CD14-positive monocyte (primary cell): ENCODE measurements around the gene GATA5. TPM values are rescaled to one million over a fixed set of nuclear protein-coding genes. Genes with fewer than 3 reads are reported as not detected.

Source experiments
- DNase-seq, 3 donors: peaks; one replicate each; pipeline ENCODE4 v3.0.0-alpha.2; 2011 to 2022
- H2AFZ ChIP-seq: 2 replicates; pipeline ENCODE4 v1.6.0; 2012; ENCODE audit warnings: mild to moderate bottlenecking, low read depth, low read length, inconsistent platforms; ENCODE audit not compliant: insufficient read depth, poor library complexity, severe bottlenecking
- H3K27ac ChIP-seq, 2 donors: 1 replicate in 1 of 2; 2 replicates in 1 of 2; pipeline ENCODE4 v1.5.1; 2012 to 2013; ENCODE audit warnings: low read length in 2 of 2, control low read depth in 1 of 2, inconsistent platforms in 1 of 2, low read depth in 1 of 2, mild to moderate bottlenecking in 1 of 2
- H3K27me3 ChIP-seq, 2 donors: one replicate each; pipeline versions ENCODE4 v1.6.0 to v1.6.1; 2011 to 2013; ENCODE audit warnings: low read length in 2 of 2; ENCODE audit not compliant: control insufficient read depth in 2 of 2, insufficient read depth in 2 of 2
- H3K36me3 ChIP-seq, 2 donors: replicated peaks in 1 of 2; 1 replicate in 1 of 2; 2 replicates in 1 of 2; pipeline versions ENCODE4 v1.5.1 to v1.6.1; 2012 to 2013; ENCODE audit warnings: low read length in 2 of 2, control low read depth in 1 of 2, inconsistent platforms in 1 of 2, mild to moderate bottlenecking in 1 of 2; ENCODE audit not compliant: insufficient read depth in 2 of 2, control insufficient read depth in 1 of 2
- H3K4me1 ChIP-seq, 2 donors: 1 replicate in 1 of 2; 2 replicates in 1 of 2; pipeline versions ENCODE4 v1.5.1 to v1.6.1; 2012 to 2013; ENCODE audit warnings: low read length in 2 of 2, control low read depth in 1 of 2, inconsistent platforms in 1 of 2, mild to moderate bottlenecking in 1 of 2, moderate library complexity in 1 of 2; ENCODE audit not compliant: insufficient read depth in 2 of 2, control insufficient read depth in 1 of 2
- H3K4me2 ChIP-seq: replicated peaks from 2 replicates; pipeline ENCODE3; 2012; ENCODE audit warnings: low read length, moderate library complexity, mild to moderate bottlenecking; ENCODE audit not compliant: poor library complexity, severe bottlenecking; ENCODE audit errors: extremely low read depth
- H3K4me3 ChIP-seq, 3 experiments: fragments of 200-600 bp in 1 of 3; sonication (generic) in 1 of 3; replicated peaks in 1 of 3; 1 replicate in 2 of 3; 2 replicates in 1 of 3; pipeline ENCODE4 v1.5.1; 2011 to 2013; ENCODE audit warnings: low read length in 3 of 3, mild to moderate bottlenecking in 3 of 3, control low read depth in 2 of 3, low read depth in 2 of 3, inconsistent platforms in 1 of 3, moderate library complexity in 1 of 3
- H3K79me2 ChIP-seq: 2 replicates; pipeline ENCODE4 v1.6.0; 2012; ENCODE audit warnings: mild to moderate bottlenecking, control low read depth, inconsistent platforms, low read length, moderate library complexity; ENCODE audit not compliant: insufficient read depth
- H3K9ac ChIP-seq: 2 replicates; pipeline ENCODE4 v1.6.0; 2017; ENCODE audit warnings: low read length, mild to moderate bottlenecking; ENCODE audit not compliant: insufficient read depth, poor library complexity, severe bottlenecking
- H3K9me3 ChIP-seq, 2 donors: replicated peaks in 1 of 2; 1 replicate in 1 of 2; 2 replicates in 1 of 2; pipeline versions ENCODE4 v1.5.1 to v1.6.1; 2012 to 2013; ENCODE audit warnings: low read length in 2 of 2, control low read depth in 1 of 2; ENCODE audit not compliant: control insufficient read depth in 1 of 2, insufficient read depth in 1 of 2
- H4K20me1 ChIP-seq: 2 replicates; pipeline ENCODE4 v1.6.0; 2012; ENCODE audit warnings: mild to moderate bottlenecking, low read length, control low read depth, moderate library complexity; ENCODE audit not compliant: insufficient read depth
- H3K27ac Mint-ChIP-seq, 7 donors: one replicate each; pipeline ENCODE4 v1.8.0; 2020; ENCODE audit warnings: mild to moderate bottlenecking in 7 of 7, mixed read lengths in 7 of 7, moderate library complexity in 6 of 7, inconsistent platforms in 2 of 7
- H3K27me3 Mint-ChIP-seq, 3 donors: one replicate each; pipeline ENCODE4 v1.8.0; 2021 to 2022; ENCODE audit warnings: low read depth in 3 of 3, mild to moderate bottlenecking in 3 of 3, mixed read lengths in 3 of 3, moderate library complexity in 3 of 3, inconsistent platforms in 1 of 3
- H3K36me3 Mint-ChIP-seq, 2 donors: one replicate each; pipeline ENCODE4 v1.8.0; 2020; ENCODE audit warnings: mixed read lengths in 2 of 2, inconsistent platforms in 1 of 2, mild to moderate bottlenecking in 1 of 2
- H3K4me1 Mint-ChIP-seq: one replicate; pipeline ENCODE4 v1.8.0; 2020; ENCODE audit warnings: mild to moderate bottlenecking, mixed read lengths
- H3K4me3 Mint-ChIP-seq, 2 donors: one replicate each; pipeline ENCODE4 v1.8.0; 2020; ENCODE audit warnings: mild to moderate bottlenecking in 2 of 2, mixed read lengths in 2 of 2, moderate library complexity in 1 of 2
- H3K9me3 Mint-ChIP-seq, 7 donors: one replicate each; pipeline ENCODE4 v1.8.0; 2020 to 2022; ENCODE audit warnings: mixed read lengths in 7 of 7, mild to moderate bottlenecking in 6 of 7, moderate library complexity in 6 of 7, inconsistent platforms in 2 of 7
- CTCF ChIP-seq: fragments of 200-600 bp; IDR thresholded peaks from one replicate; pipeline ENCODE4 v1.8.0; 2022; ENCODE audit warnings: antibody characterized with exemption, mild to moderate bottlenecking
- WGBS: methylation state at CpG from one replicate; pipeline ENCODE4 v1.1.5; 2013; ENCODE audit warnings: missing lambda C conversion rate; ENCODE audit not compliant: insufficient coverage; 5-methylcytosine and 5-hydroxymethylcytosine counted together
- intact Hi-C, 2 donors: fragments of 100-400 bp; cut with micrococcal nuclease; formaldehyde crosslinking; loops; one replicate each; pipeline versions ENCODE4 v1.15.0 to v1.15.1; 2023
- polyA plus RNA-seq, 3 donors: library from polyadenylated mRNA; depleted of rRNA in 1 of 3; unstranded in 2 of 3; stranded (reverse) in 1 of 3; fragments of 300-500 nt in 2 of 3; fragments of >200 nt in 1 of 3; fragmentation: Illumina TruSeq in 2 of 3; gene quantifications; 1 replicate in 2 of 3; 2 replicates in 1 of 3; pipeline ENCODE4 v1.2.3, GENCODE V29; 2012 to 2021

The GATA5 gene
- polyA plus RNA-seq, 3 donors, result not detected

GRCh38 chr20:62452475-62453095 lies 23.2 kb downstream of the GATA5 start:
- H3K4me2 ChIP-seq, result no peak overlapping the region
- no peaks in the 10 kb centered on the region for H3K4me1 ChIP-seq
- no peaks in the 10 kb centered on the region for H3K27me3 ChIP-seq
- Mint-ChIP-seq H3K4me1 (no peaks in the 10 kb centered on the region), H3K36me3 (no peaks in the 10 kb centered on the region), H3K9me3 (peaks cover 0 to 2% (median 0%) of the 10 kb centered on the region in 7 donors), H3K4me3 (no peak overlapping the region), H3K27me3 (peaks cover under 1 to 18% (median 6%) of the 10 kb centered on the region in 3 donors), H3K27ac (no peak overlapping the region)
- TF ChIP-seq CTCF, result no peak
- H3K27ac ChIP-seq, result no peak overlapping the region
- H3K9ac ChIP-seq, result no peak overlapping the region
- no peaks in the 10 kb centered on the region for H3K79me2 ChIP-seq
- no peak for DNase-seq
- 86% methylated on average over 15 of the region's 18 CpGs for WGBS
- H3K36me3 ChIP-seq, result no peaks in the 10 kb centered on the region
- no peaks in the 10 kb centered on the region for H3K9me3 ChIP-seq
- no peak overlapping the region for H3K4me3 ChIP-seq
- no peaks in the 10 kb centered on the region for H4K20me1 ChIP-seq
- H2AFZ ChIP-seq, result no peak overlapping the region
- intact Hi-C loops, result no loop called here

GRCh38 chr20:62451970-62452369 lies 23.8 kb downstream of the GATA5 start:
- Histone ChIP-seq H3K4me3 (no peak overlapping the region), H4K20me1 (no peaks in the 10 kb centered on the region), H3K4me1 (no peaks in the 10 kb centered on the region), H3K9ac (no peak overlapping the region), H3K36me3 (no peaks in the 10 kb centered on the region), H3K27ac (no peak overlapping the region), H3K4me2 (no peak overlapping the region), H3K27me3 (no peaks in the 10 kb centered on the region), H2AFZ (no peak overlapping the region), H3K79me2 (no peaks in the 10 kb centered on the region), H3K9me3 (no peaks in the 10 kb centered on the region)
- Mint-ChIP-seq H3K9me3 (peaks cover 0 to 2% (median 0%) of the 10 kb centered on the region in 7 donors), H3K27ac (no peak overlapping the region), H3K27me3 (peaks cover 0 to 15% (median 6%) of the 10 kb centered on the region in 3 donors), H3K4me1 (no peaks in the 10 kb centered on the region), H3K36me3 (no peaks in the 10 kb centered on the region), H3K4me3 (no peak overlapping the region)
- intact Hi-C loops, result no loop called here
- DNase-seq, result no peak
- no peak for TF ChIP-seq CTCF
- 71% methylated on average over 1 of the region's 3 CpGs for WGBS
